HepG2 (cell line): ENCODE data around the gene SFI1. TPM values are rescaled to one million over a fixed set of nuclear protein-coding genes. Genes with fewer than 3 reads are reported as not detected.

Source experiments
- ATAC-seq: fragments of 200-7000 bp; cut with Tn5 transposase; 3 replicates; pipeline ENCODE4 v1.9.1; 2020; ENCODE audit warnings: mild to moderate bottlenecking, moderate library complexity
- BruUV-seq: library from RNA; stranded (reverse); fragments of 400-500 nt; replicated peaks from 2 replicates; lab custom pipeline; 2021; lab: Mats Ljungman, UMichigan
- CTCF ChIA-PET: fragments of 300-600 bp; formaldehyde crosslinking; extraction: SDS; loops from one replicate; lab custom pipeline; 2021; ENCODE audit warnings: low total read pairs, inconsistent platforms, low intra/inter-chr PET ratio; lab: Yijun Ruan, JAX
- POLR2A ChIA-PET: fragments of 350-600 bp; sonication (Branson Sonifier 250); formaldehyde crosslinking; loops from one replicate; lab custom pipeline; 2020; ENCODE audit warnings: antibody characterized with exemption, inconsistent platforms; lab: Yijun Ruan, JAX
- DNase-seq: peaks from one replicate; pipeline ENCODE4 v3.0.0-alpha.2; 2015; ENCODE audit warnings: low spot score
- FAIRE-seq: peaks from 3 replicates; lab custom pipeline; 2011; peaks lifted over from hg19 to GRCh38; lab: Jason Lieb, UNC
- H2AFZ ChIP-seq: one replicate; pipeline ENCODE4 v1.6.1; 2011; ENCODE audit warnings: low read length, inconsistent platforms
- H3K27ac ChIP-seq: fragments of 300-600 bp; 3 replicates; pipeline ENCODE4 v1.8.0; 2011; ENCODE audit warnings: mixed run types, mild to moderate bottlenecking, mixed read lengths, low read length, inconsistent platforms; ENCODE audit not compliant: insufficient read depth; ENCODE audit errors: extremely low read length
- H3K27me3 ChIP-seq, 2 experiments: fragments of 200-600 bp in 1 of 2; 2 replicates in 1 of 2; 3 replicates in 1 of 2; pipeline versions ENCODE4 v1.6.0 to v1.8.0; 2011; ENCODE audit warnings: low read length in 2 of 2, mild to moderate bottlenecking in 2 of 2, moderate library complexity in 2 of 2, inconsistent platforms in 1 of 2; ENCODE audit not compliant: insufficient read depth in 2 of 2, control insufficient read depth in 1 of 2
- H3K36me3 ChIP-seq, 2 experiments: fragments of 200-600 bp in 1 of 2; replicated peaks in 1 of 2; 2 replicates in 1 of 2; 3 replicates in 1 of 2; pipeline versions ENCODE4 v1.5.1 to v1.8.0; 2011; ENCODE audit warnings: low read length in 2 of 2, inconsistent platforms in 1 of 2; ENCODE audit not compliant: insufficient read depth in 2 of 2, control insufficient read depth in 1 of 2
- H3K4me1 ChIP-seq: 2 replicates; pipeline ENCODE4 v1.5.1; 2012; ENCODE audit warnings: low read length, inconsistent platforms; ENCODE audit not compliant: insufficient read depth
- H3K4me2 ChIP-seq: 2 replicates; pipeline ENCODE4 v1.6.0; 2011; ENCODE audit warnings: low read depth, low read length, inconsistent platforms
- H3K4me3 ChIP-seq, 3 experiments: fragments of 200-600 bp in 1 of 3; sonication (generic), shearing (Covaris generic) in 1 of 3; replicated peaks in 1 of 3; 2 replicates each; pipeline ENCODE4 v1.5.1; 2011 to 2016; ENCODE audit warnings: low read length in 3 of 3, inconsistent platforms in 2 of 3, low read depth in 2 of 3, mild to moderate bottlenecking in 2 of 3, control low read depth in 1 of 3, mixed read lengths in 1 of 3; ENCODE audit not compliant: insufficient read depth in 1 of 3
- H3K79me2 ChIP-seq: one replicate; pipeline ENCODE4 v1.6.1; 2011; ENCODE audit warnings: low read length, inconsistent platforms; ENCODE audit not compliant: insufficient read depth
- H3K9ac ChIP-seq: 2 replicates; pipeline ENCODE4 v1.6.0; 2011; ENCODE audit warnings: mild to moderate bottlenecking, low read depth, low read length, inconsistent platforms; ENCODE audit not compliant: insufficient read depth
- H3K9me3 ChIP-seq: 2 replicates; pipeline ENCODE4 v1.5.1; 2012; ENCODE audit warnings: mild to moderate bottlenecking, low read length
- H4K20me1 ChIP-seq: 2 replicates; pipeline ENCODE4 v1.6.0; 2011; ENCODE audit warnings: inconsistent platforms, mild to moderate bottlenecking, low read length, moderate library complexity; ENCODE audit not compliant: insufficient read depth
- HMGXB3 ChIP-seq: sonication (generic); formaldehyde crosslinking; IDR thresholded peaks from 2 replicates; pipeline ENCODE4 v1.4.0; 2020; ENCODE audit warnings: missing genetic modification reagents, borderline replicate concordance
- KLF6 ChIP-seq: IDR thresholded peaks from 2 replicates; pipeline ENCODE4 v1.8.0; 2016; ENCODE audit warnings: missing biosample characterization, missing genetic modification reagents
- MAFG ChIP-seq: sonication (generic); formaldehyde crosslinking; IDR thresholded peaks from 2 replicates; pipeline ENCODE4 v1.5.1; 2020; ENCODE audit warnings: mild to moderate bottlenecking, missing genetic modification reagents
- NKX3-1 ChIP-seq: sonication (generic); formaldehyde crosslinking; IDR thresholded peaks from 2 replicates; pipeline ENCODE4 v1.5.0; 2020; ENCODE audit warnings: missing genetic modification reagents
- POLR2A ChIP-seq, 2 experiments: IDR thresholded peaks; 2 replicates each; pipeline ENCODE4 v1.6.1; 2011; ENCODE audit warnings: low read depth in 2 of 2, low read length in 2 of 2, mild to moderate bottlenecking in 1 of 2, moderate library complexity in 1 of 2; ENCODE audit not compliant: insufficient read depth in 1 of 2
- RNF219 ChIP-seq: sonication (generic); formaldehyde crosslinking; IDR thresholded peaks from 2 replicates; pipeline ENCODE4 v1.5.0; 2020; ENCODE audit warnings: mild to moderate bottlenecking, missing genetic modification reagents
- ZBTB40 ChIP-seq, 2 experiments: fragments of 450-650 bp in 1 of 2; sonication (generic) in 1 of 2; formaldehyde crosslinking in 1 of 2; IDR thresholded peaks; 2 replicates each; pipeline versions ENCODE4 v1.6.1 to v1.8.0; 2016 to 2022; ENCODE audit warnings: antibody characterized with exemption in 1 of 2, mild to moderate bottlenecking in 1 of 2, missing genetic modification reagents in 1 of 2
- WGBS: methylation state at CpG from one replicate; pipeline ENCODE4 v1.1.6; 2017; ENCODE audit warnings: low lambda C conversion rate; 5-methylcytosine and 5-hydroxymethylcytosine counted together
- in situ Hi-C: cut with HindIII; loops from 2 replicates; pipeline ENCODE4 v1.10.0; 2017; ENCODE audit warnings: low pct_unique_long_range_greater_than_20kb; ENCODE audit not compliant: extremely low pct_ligation_motif_present
- intact Hi-C: fragments of 100-400 bp; cut with micrococcal nuclease; formaldehyde crosslinking; loops from one replicate; pipeline ENCODE4 v1.10.0; 2022; ENCODE audit not compliant: unreplicated experiment
- polyA plus RNA-seq, 8 experiments: library from polyadenylated mRNA; depleted of rRNA in 3 of 8; stranded (reverse) in 7 of 8; unstranded in 1 of 8; fragments of >200 nt; fragmentation: Illumina TruSeq in 4 of 8; extraction: Trizol in 4 of 8; gene quantifications; 2 replicates each; pipeline versions ENCODE4 v1.2.1 to v1.2.3, GENCODE V29; 2011 to 2016; ENCODE audit warnings: low read depth in 4 of 8, missing spikeins in 1 of 8, mixed read lengths in 1 of 8; ENCODE audit not compliant: insufficient read depth in 1 of 8
- total RNA-seq, 5 experiments: library from RNA; depleted of rRNA; stranded (reverse); fragments of >200 nt; fragmentation: Illumina TruSeq; extraction: Trizol; gene quantifications; 2 replicates each; pipeline ENCODE4 v1.2.3, GENCODE V29; 2016; ENCODE audit warnings: low read depth in 1 of 5

SFI1 gene
- total and polyA plus RNA-seq, 2 of the 13 experiments (the other 11 are each of a cell fraction or from before 2014, with no cell fraction given), result 20.5 to 40.1 TPM

GRCh38 chr22:31490496-31490925 lies 5.8 kb upstream of the SFI1 start:
- ATAC-seq (peak; percentile 87), FAIRE-seq (peak; percentile 60), DNase-seq (peak; percentile 77)
- TSS peak; percentile 77 for BruUV-seq
- Histone ChIP-seq H3K9me3 (no peaks in the 10 kb centered on the region), H3K4me1 (peaks cover 30% of the 10 kb centered on the region), H2AFZ (peak overlapping the region; percentile 82), H3K4me3 (peak overlapping the region; percentile 73 to 97 (median 79)), H3K27me3 (no peaks in the 10 kb centered on the region), H3K36me3 (peaks cover 1 to 6% of the 10 kb centered on the region in 2 experiments; a peak in 3 of 5 replicates), H3K79me2 (peaks cover 29% of the 10 kb centered on the region), H3K9ac (peak overlapping the region; percentile 92), H4K20me1 (no peaks in the 10 kb centered on the region), H3K4me2 (peak overlapping the region; percentile 90), H3K27ac (peak overlapping the region; percentile 89)
- WGBS, result under 1% methylated on average over 14 of the region's 15 CpGs
- intact Hi-C loops, result no loop called here
- in situ Hi-C loops, result no loop called here
- ChIA-PET CTCF (no interaction called here), POLR2A (no interaction called here)
- TF ChIP-seq MAFG (CRISPR knock-in tag) (no peak), NKX3-1 (CRISPR knock-in tag) (peak; percentile 68; the same call in 1 of the 2 replicates), HMGXB3 (no peak), ZBTB40 (IDR thresholded peaks at IDR 0.05) (no peak), ZBTB40 (CRISPR knock-in tag; IDR thresholded peaks at IDR 0.05) (no peak), KLF6 (CRISPR knock-in tag) (peak; percentile 28; the same call in 1 of the 2 replicates), RNF219 (CRISPR knock-in tag) (no peak), POLR2A (IDR thresholded peaks at IDR 0.05; ENCODE audit: insufficient read depth in 1 of 2, low read depth in 2 of 2, low read length in 2 of 2) (peak in 1 of 2 experiments; percentile 60; a peak in 2 of 4 replicates)
